IPS-20b (cell line): Measurements from ENCODE around the gene LIPT2.

Experiments
- H3K27ac ChIP-seq: one replicate; pipeline ENCODE4 v1.5.1; 2013; ENCODE audit warnings: low read length
- H3K27me3 ChIP-seq: 2 replicates; pipeline ENCODE4 v1.6.1; 2013; ENCODE audit warnings: mild to moderate bottlenecking, low read length, inconsistent platforms; ENCODE audit not compliant: insufficient read depth
- H3K36me3 ChIP-seq: 2 replicates; pipeline ENCODE4 v1.6.1; 2013; ENCODE audit warnings: low read depth, mild to moderate bottlenecking, inconsistent platforms, low read length, moderate library complexity; ENCODE audit not compliant: insufficient read depth
- H3K4me1 ChIP-seq: 2 replicates; pipeline ENCODE4 v1.6.1; 2013; ENCODE audit warnings: mild to moderate bottlenecking, control low read depth, inconsistent platforms, low read length, moderate library complexity; ENCODE audit not compliant: insufficient read depth
- H3K4me3 ChIP-seq: 2 replicates; pipeline ENCODE4 v1.5.1; 2013; ENCODE audit warnings: mild to moderate bottlenecking, low read length, inconsistent platforms
- H3K9ac ChIP-seq: 2 replicates; pipeline ENCODE4 v1.6.1; 2013; ENCODE audit warnings: low read depth, mild to moderate bottlenecking, inconsistent platforms, low read length, moderate library complexity
- H3K9me3 ChIP-seq: 2 replicates; pipeline ENCODE4 v1.6.1; 2013; ENCODE audit warnings: mild to moderate bottlenecking, low read depth, low read length, inconsistent platforms; ENCODE audit not compliant: insufficient read depth

Gene LIPT2

GRCh38 chr11:74493791-74494630 lies 487 bp upstream of the LIPT2 start:
- peaks cover 9% of the 10 kb centered on the region; the same call in 1 of the 2 replicates for H3K4me1 ChIP-seq
- H3K9ac ChIP-seq: peak overlapping the region; percentile 91; the same call in 1 of the 2 replicates
- H3K27ac ChIP-seq: no peak overlapping the region
- no peaks in the 10 kb centered on the region for H3K27me3 ChIP-seq
- H3K9me3 ChIP-seq: 0 out of 2 replicates have a peak, but pooled peaks cover 4% of the 10 kb centered on the region
- no peaks in the 10 kb centered on the region; the same call in 1 of the 2 replicates for H3K36me3 ChIP-seq
- peak overlapping the region; percentile 77 for H3K4me3 ChIP-seq

GRCh38 chr11:74492084-74492483 lies 1.4 kb downstream of the LIPT2 start:
- Histone ChIP-seq H3K9me3 (0 out of 2 replicates have a peak, but pooled peaks cover 4% of the 10 kb centered on the region), H3K36me3 (no peaks in the 10 kb centered on the region; the same call in 1 of the 2 replicates), H3K27ac (peak overlapping the region; percentile 66), H3K4me3 (peak overlapping the region; percentile 41; the same call in 1 of the 2 replicates), H3K27me3 (no peaks in the 10 kb centered on the region), H3K4me1 (peaks cover 9% of the 10 kb centered on the region; the same call in 1 of the 2 replicates), H3K9ac (peak overlapping the region; percentile 91; the same call in 1 of the 2 replicates)

GRCh38 chr11:74490941-74491340 lies 2.6 kb downstream of the LIPT2 start:
- H3K36me3 ChIP-seq: no peaks in the 10 kb centered on the region; the same call in 1 of the 2 replicates
- peaks cover 9% of the 10 kb centered on the region; the same call in 1 of the 2 replicates for H3K4me1 ChIP-seq
- H3K27ac ChIP-seq: no peak overlapping the region
- no peak overlapping the region for H3K9ac ChIP-seq
- H3K4me3 ChIP-seq: no peak overlapping the region
- no peaks in the 10 kb centered on the region for H3K27me3 ChIP-seq
- no peaks in the 10 kb centered on the region for H3K9me3 ChIP-seq

GRCh38 chr11:74487875-74488274 lies 5.6 kb downstream of the LIPT2 start:
- H3K27me3 ChIP-seq: no peaks in the 10 kb centered on the region
- H3K9me3 ChIP-seq: no peaks in the 10 kb centered on the region
- no peak overlapping the region for H3K4me3 ChIP-seq
- H3K27ac ChIP-seq: no peak overlapping the region
- peaks cover 4% of the 10 kb centered on the region; the same call in 1 of the 2 replicates for H3K4me1 ChIP-seq
- H3K36me3 ChIP-seq: no peaks in the 10 kb centered on the region; the same call in 1 of the 2 replicates
- no peak overlapping the region for H3K9ac ChIP-seq

GRCh38 chr11:74485868-74486267 lies 7.7 kb downstream of the LIPT2 start:
- no peak overlapping the region for H3K4me3 ChIP-seq
- no peaks in the 10 kb centered on the region for H3K36me3 ChIP-seq
- H3K4me1 ChIP-seq: no peaks in the 10 kb centered on the region; the same call in 1 of the 2 replicates
- H3K9ac ChIP-seq: no peak overlapping the region
- no peaks in the 10 kb centered on the region for H3K27me3 ChIP-seq
- H3K27ac ChIP-seq: no peak overlapping the region
- no peaks in the 10 kb centered on the region for H3K9me3 ChIP-seq

GRCh38 chr11:74480688-74481417 lies 12.7 kb downstream of the LIPT2 start:
- no peak overlapping the region for H3K27ac ChIP-seq
- no peaks in the 10 kb centered on the region for H3K27me3 ChIP-seq
- no peak overlapping the region for H3K4me3 ChIP-seq
- no peaks in the 10 kb centered on the region for H3K36me3 ChIP-seq
- H3K9ac ChIP-seq: no peak overlapping the region
- no peaks in the 10 kb centered on the region; the same call in 1 of the 2 replicates for H3K4me1 ChIP-seq
- H3K9me3 ChIP-seq: no peaks in the 10 kb centered on the region

GRCh38 chr11:74479732-74480123 lies 13.8 kb downstream of the LIPT2 start:
- H3K4me1 ChIP-seq: no peaks in the 10 kb centered on the region
- H3K4me3 ChIP-seq: no peak overlapping the region
- no peak overlapping the region for H3K9ac ChIP-seq
- H3K9me3 ChIP-seq: no peaks in the 10 kb centered on the region
- no peaks in the 10 kb centered on the region for H3K27me3 ChIP-seq
- H3K36me3 ChIP-seq: no peaks in the 10 kb centered on the region
- no peak overlapping the region for H3K27ac ChIP-seq

- Histone ChIP-seq H3K9ac (no peak overlapping the region), H3K4me3 (no peak overlapping the region), H3K4me1 (no peaks in the 10 kb centered on the region), H3K27me3 (no peaks in the 10 kb centered on the region), H3K27ac (no peak overlapping the region), H3K36me3 (no peaks in the 10 kb centered on the region), H3K9me3 (no peaks in the 10 kb centered on the region)
Measured at GRCh38 chr11:74478877-74479731, 14.4 kb downstream of the LIPT2 start.

- no peak overlapping the region for H3K9ac ChIP-seq
- no peaks in the 10 kb centered on the region for H3K4me1 ChIP-seq
- no peaks in the 10 kb centered on the region for H3K36me3 ChIP-seq
- no peaks in the 10 kb centered on the region for H3K9me3 ChIP-seq
- no peaks in the 10 kb centered on the region for H3K27me3 ChIP-seq
- H3K4me3 ChIP-seq: no peak overlapping the region
- no peak overlapping the region for H3K27ac ChIP-seq
Measured at GRCh38 chr11:74476536-74476935, 17.0 kb downstream of the LIPT2 start.

- no peak overlapping the region for H3K27ac ChIP-seq
- H3K4me3 ChIP-seq: no peak overlapping the region
- H3K27me3 ChIP-seq: no peaks in the 10 kb centered on the region
- H3K4me1 ChIP-seq: no peaks in the 10 kb centered on the region
- H3K9me3 ChIP-seq: no peaks in the 10 kb centered on the region
- no peaks in the 10 kb centered on the region for H3K36me3 ChIP-seq
- H3K9ac ChIP-seq: no peak overlapping the region
Measured at GRCh38 chr11:74474316-74474715, 19.2 kb downstream of the LIPT2 start.
